ENCODE data around the gene EPB42.

GRCh38 chr15:43185157-43186002 is 35.4 kb downstream of the EPB42 start, which contains the start of gene CCNDBP1:
- TF ChIP-seq POLR2AphosphoS5 (IDR thresholded peaks at IDR 0.05; ENCODE audit: borderline replicate concordance, low read depth, low read length), result peak; percentile 41; the same call in 1 of the 2 replicates
- no peak for TF ChIP-seq EZH2 (IDR thresholded peaks at IDR 0.05)
- TF ChIP-seq FOXP2 (optimal IDR thresholded peaks at IDR 0.05; ENCODE audit: control extremely low read depth, extremely low read length, insufficient read depth), result peak; percentile 43

Data from SK-N-MC (cell line).